GM12874 (cell line): Measurements from ENCODE around the gene HYAL2.

Experiments
- CTCF ChIP-seq: IDR thresholded peaks from 2 replicates; pipeline ENCODE4 v1.5.1; 2011; ENCODE audit warnings: low read depth, mild to moderate bottlenecking, control low read depth, low read length, moderate library complexity; ENCODE audit not compliant: insufficient read depth

HYAL2 gene

GRCh38 chr3:50294492-50295403, 27.8 kb downstream of the HYAL2 start:
- TF ChIP-seq CTCF = no peak

- TF ChIP-seq CTCF = no peak
Measured at GRCh38 chr3:50294089-50294488, 28.5 kb downstream of the HYAL2 start.

GRCh38 chr3:50293079-50293801, 29.3 kb downstream of the HYAL2 start:
- no peak for TF ChIP-seq CTCF

- TF ChIP-seq CTCF = no peak
Measured at GRCh38 chr3:50292159-50293078, 30.1 kb downstream of the HYAL2 start, which contains the start of gene IFRD2. IFRD2 (minus strand) TSS chr3:50292429; CDS start chr3:50292274, 155 bp downstream.

GRCh38 chr3:50290161-50290641, 32.3 kb downstream of the HYAL2 start:
- TF ChIP-seq CTCF = no peak

GRCh38 chr3:50289130-50289529, 33.4 kb downstream of the HYAL2 start:
- no peak for TF ChIP-seq CTCF
